CD4-positive, alpha-beta T cell (primary cell): ENCODE data around the gene MAGI1. TPM values are rescaled to one million over a fixed set of nuclear protein-coding genes. Genes with fewer than 3 reads are reported as not detected.

Source experiments
- ATAC-seq: fragments of 200-7000 bp; cut with Tn5 transposase; one replicate; pipeline ENCODE4 v1.10.0; 2022; ENCODE audit warnings: mild to moderate bottlenecking; ENCODE audit not compliant: poor library complexity
- CTCF ChIA-PET: fragments of 350-600 bp; sonication (Branson Sonifier 250); formaldehyde crosslinking; loops from one replicate; lab custom pipeline; 2021; ENCODE audit warnings: antibody characterized with exemption, inconsistent platforms; lab: Charles Lee
- POLR2A ChIA-PET: fragments of 350-600 bp; sonication (Branson Sonifier 250); formaldehyde crosslinking; loops from one replicate; lab custom pipeline; 2021; ENCODE audit warnings: antibody characterized with exemption, inconsistent platforms; lab: Charles Lee
- DNase-seq, 14 experiments: peaks; one replicate each; pipeline ENCODE4 v3.0.0-alpha.2; 2013 to 2020; ENCODE audit warnings: mixed read lengths in 2 of 14
- H3K27ac ChIP-seq, 2 donors: one replicate each; pipeline versions ENCODE4 v1.5.1 to v1.7.0; 2013; ENCODE audit warnings: low read length in 2 of 2, low read depth in 1 of 2, mild to moderate bottlenecking in 1 of 2
- H3K27me3 ChIP-seq, 2 experiments: 1 replicate in 1 of 2; 2 replicates in 1 of 2; pipeline versions ENCODE4 v1.6.1 to v1.7.0; 2013; ENCODE audit warnings: low read length in 2 of 2, control low read depth in 1 of 2, mild to moderate bottlenecking in 1 of 2, moderate library complexity in 1 of 2; ENCODE audit not compliant: insufficient read depth in 2 of 2, control insufficient read depth in 1 of 2
- H3K36me3 ChIP-seq: one replicate; pipeline ENCODE4 v1.6.1; 2013; ENCODE audit warnings: low read length, control low read depth; ENCODE audit not compliant: insufficient read depth
- H3K4me1 ChIP-seq: one replicate; pipeline ENCODE4 v1.6.1; 2013; ENCODE audit warnings: low read length, control low read depth; ENCODE audit not compliant: insufficient read depth
- H3K4me3 ChIP-seq: one replicate; pipeline ENCODE4 v1.5.1; 2013; ENCODE audit warnings: mild to moderate bottlenecking, low read length, moderate library complexity
- H3K9me3 ChIP-seq, 2 experiments: 1 replicate in 1 of 2; 2 replicates in 1 of 2; pipeline versions ENCODE4 v1.6.1 to v1.7.0; 2013; ENCODE audit warnings: low read length in 2 of 2, mild to moderate bottlenecking in 2 of 2, control low read depth in 1 of 2, moderate library complexity in 1 of 2; ENCODE audit not compliant: control insufficient read depth in 1 of 2, insufficient read depth in 1 of 2
- H3K27ac Mint-ChIP-seq: one replicate; pipeline ENCODE4 v1.8.0; 2020; ENCODE audit warnings: mixed read lengths
- H3K27me3 Mint-ChIP-seq: one replicate; pipeline ENCODE4 v1.8.0; 2021; ENCODE audit warnings: mixed read lengths
- H3K36me3 Mint-ChIP-seq: one replicate; pipeline ENCODE4 v1.8.0; 2021; ENCODE audit warnings: low read depth, mixed read lengths
- H3K4me1 Mint-ChIP-seq: one replicate; pipeline ENCODE4 v1.8.0; 2021; ENCODE audit warnings: low read depth, mixed read lengths
- H3K4me3 Mint-ChIP-seq: one replicate; pipeline ENCODE4 v1.8.0; 2020; ENCODE audit warnings: mild to moderate bottlenecking, mixed read lengths
- H3K9me3 Mint-ChIP-seq: one replicate; pipeline ENCODE4 v1.8.0; 2020; ENCODE audit warnings: mixed read lengths
- CTCF ChIP-seq: fragments of 200-600 bp; IDR thresholded peaks from one replicate; pipeline ENCODE4 v1.8.0; 2022; ENCODE audit warnings: antibody characterized with exemption, mild to moderate bottlenecking
- intact Hi-C, 2 experiments: fragments of 100-400 bp; cut with DNase I in 1 of 2; cut with micrococcal nuclease in 1 of 2; formaldehyde crosslinking; loops; one replicate each; pipeline versions ENCODE4 v1.15.1 to v1.9.0; 2023 to 2025; cut with DNase I, micrococcal nuclease
- total RNA-seq, 174 experiments: library from RNA in 2 of 174; stranded (reverse) in 2 of 174; gene quantifications; one replicate each; pipeline ENCODE4 v1.2.3 and lab custom pipeline; 2021 to 2026

MAGI1 gene
- total RNA-seq, 2 experiments from 2014 or later, result not detected

GRCh38 chr3:65767551-65767950 is 271.2 kb downstream of the MAGI1 start:
- H3K27me3 Mint-ChIP-seq, result no peaks in the 10 kb centered on the region
- POLR2A ChIA-PET, result no interaction called here
- no peak overlapping the region for H3K4me3 Mint-ChIP-seq
- Histone ChIP-seq H3K27me3 (no peaks in the 10 kb centered on the region), H3K9me3 (no peaks in the 10 kb centered on the region), H3K4me1 (no peaks in the 10 kb centered on the region), H3K4me3 (no peak overlapping the region), H3K27ac (no peak overlapping the region), H3K36me3 (no peaks in the 10 kb centered on the region)
- H3K9me3 Mint-ChIP-seq, result no peaks in the 10 kb centered on the region
- no peak for TF ChIP-seq CTCF
- no peak overlapping the region for H3K27ac Mint-ChIP-seq
- DNase-seq (no peak), ATAC-seq (no peak)
- CTCF ChIA-PET, result no interaction called here
- no peaks in the 10 kb centered on the region for H3K4me1 Mint-ChIP-seq
- intact Hi-C loops, result no loop called here
- no peaks in the 10 kb centered on the region for H3K36me3 Mint-ChIP-seq

GRCh38 chr3:65762235-65762580 is 276.5 kb downstream of the MAGI1 start:
- TF ChIP-seq CTCF, result no peak
- Mint-ChIP-seq H3K36me3 (no peaks in the 10 kb centered on the region), H3K4me3 (no peak overlapping the region), H3K4me1 (no peaks in the 10 kb centered on the region), H3K27ac (no peak overlapping the region), H3K9me3 (no peaks in the 10 kb centered on the region), H3K27me3 (no peaks in the 10 kb centered on the region)
- ChIA-PET CTCF (no interaction called here), POLR2A (no interaction called here)
- intact Hi-C loops, result no loop called here
- Histone ChIP-seq H3K27me3 (no peaks in the 10 kb centered on the region), H3K4me1 (no peaks in the 10 kb centered on the region), H3K4me3 (no peak overlapping the region), H3K9me3 (no peaks in the 10 kb centered on the region), H3K27ac (no peak overlapping the region), H3K36me3 (no peaks in the 10 kb centered on the region)
- no peak for DNase-seq
- ATAC-seq, result no peak

GRCh38 chr3:65761446-65762234 is 277.1 kb downstream of the MAGI1 start:
- ATAC-seq, result no peak
- H3K36me3 Mint-ChIP-seq, result no peaks in the 10 kb centered on the region

More at GRCh38 chr3:65761446-65762234, 277.1 kb downstream of the MAGI1 start:
- Histone ChIP-seq H3K4me3 (no peak overlapping the region), H3K9me3 (no peaks in the 10 kb centered on the region), H3K36me3 (no peaks in the 10 kb centered on the region), H3K27ac (no peak overlapping the region), H3K4me1 (no peaks in the 10 kb centered on the region), H3K27me3 (no peaks in the 10 kb centered on the region)
- no peak overlapping the region for H3K27ac Mint-ChIP-seq
- H3K27me3 Mint-ChIP-seq, result no peaks in the 10 kb centered on the region
- intact Hi-C loops, result no loop called here
- no peak overlapping the region for H3K4me3 Mint-ChIP-seq
- H3K4me1 Mint-ChIP-seq, result no peaks in the 10 kb centered on the region
- TF ChIP-seq CTCF, result no peak
- no peak for DNase-seq
- ChIA-PET POLR2A (no interaction called here), CTCF (no interaction called here)
- H3K9me3 Mint-ChIP-seq, result no peaks in the 10 kb centered on the region
